ENCODE results near the gene KRCC1. TPM values are rescaled to one million over a fixed set of nuclear protein-coding genes. Genes with fewer than 3 reads are reported as not detected.
"Not testable (repeated sequence)": the region's sequence is repeated elsewhere in the genome, so short reads cannot be mapped to it uniquely, and the experiment has no call there.

The KRCC1 gene
- total and polyA plus RNA-seq, 7 experiments from 2014 or later = 7.1 to 33.9 (median 29.3) TPM

GRCh38 chr2:88027697-88028389 lies 27.7 kb downstream of the KRCC1 start:
- Histone ChIP-seq H3K27me3 (ENCODE audit: control insufficient read depth in 2 of 2, insufficient read depth in 2 of 2, low read length in 2 of 2) (no peaks in the 10 kb centered on the region), H3K9me3 (ENCODE audit: control insufficient read depth in 2 of 3, low read length in 3 of 3) (no peaks in the 10 kb centered on the region), H3K4me1 (ENCODE audit: control insufficient read depth in 2 of 2, insufficient read depth in 2 of 2, low read length in 2 of 2) (no peaks in the 10 kb centered on the region), H3K4me3 (ENCODE audit: low read length) (no peak overlapping the region), H3K27ac (ENCODE audit: low read depth, low read length) (no peak overlapping the region), H3K36me3 (ENCODE audit: control insufficient read depth in 2 of 3, insufficient read depth in 3 of 3, low read length in 3 of 3) (peaks cover 0 to 16% (median 14%) of the 10 kb centered on the region in 3 experiments)
- ChIA-PET POLR2A (interaction anchor here (1.0 kb wide), 1 partner anchor 27 kb away, joined by 6 read pairs; no protein-coding TSS in a partner anchor), CTCF (interaction anchor here (1.2 kb wide), 1 partner anchor 33 kb away, joined by 3 read pairs; no protein-coding TSS in a partner anchor)
- intact Hi-C loops (cut with micrococcal nuclease) = no loop called here
- H3K27ac Mint-ChIP-seq = peak overlapping the region; percentile 16 to 93 (median 78)
- H3K4me1 Mint-ChIP-seq = peaks cover 3 to 17% (median 13%) of the 10 kb centered on the region in 7 donors
- ATAC-seq = peak; percentile 37
- DNase-seq = peak in 1 of 9 donors; percentile 12
- H3K9me3 Mint-ChIP-seq = no peaks in the 10 kb centered on the region
- H3K27me3 Mint-ChIP-seq = no peaks in the 10 kb centered on the region
- H3K36me3 Mint-ChIP-seq = peaks cover 9 to 50% (median 31%) of the 10 kb centered on the region in 5 donors
- H3K4me3 Mint-ChIP-seq = peak overlapping the region in 8 of 10 donors; percentile 15 to 68 (median 56)

- no peak for ATAC-seq
- intact Hi-C loops (cut with micrococcal nuclease) = no loop called here
Measured at GRCh38 chr2:88024509-88024908, 31.1 kb downstream of the KRCC1 start.

DNA sequence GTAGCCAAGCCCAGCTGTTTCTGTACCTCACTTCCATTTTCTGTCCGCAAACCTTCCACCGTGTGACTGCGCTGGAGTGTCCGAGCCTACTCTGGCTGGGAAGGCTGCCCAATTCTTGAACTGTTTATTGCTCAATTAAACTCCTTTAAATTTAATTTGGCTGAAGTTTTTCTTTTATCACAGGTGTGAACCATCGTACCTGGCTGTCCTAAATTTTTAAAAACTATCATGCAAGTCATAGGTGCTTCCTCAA lies 33.0 kb downstream of the KRCC1 start:
- no peak overlapping the region for H3K27ac Mint-ChIP-seq
- Histone ChIP-seq H3K27me3 (ENCODE audit: control insufficient read depth in 2 of 2, insufficient read depth in 2 of 2, low read length in 2 of 2) (no peaks in the 10 kb centered on the region), H3K9me3 (ENCODE audit: control insufficient read depth in 2 of 3, low read length in 3 of 3) (no peaks in the 10 kb centered on the region), H3K4me3 (ENCODE audit: low read length) (no peak overlapping the region), H3K36me3 (ENCODE audit: control insufficient read depth in 2 of 3, insufficient read depth in 3 of 3, low read length in 3 of 3) (peaks cover 0 to 4% (median 0%) of the 10 kb centered on the region in 3 experiments), H3K27ac (ENCODE audit: low read depth, low read length) (no peak overlapping the region), H3K4me1 (ENCODE audit: control insufficient read depth in 2 of 2, insufficient read depth in 2 of 2, low read length in 2 of 2) (peaks cover 0 to under 1% of the 10 kb centered on the region in 2 donors)
- intact Hi-C loops (cut with micrococcal nuclease) = no loop called here
- no peaks in the 10 kb centered on the region for H3K27me3 Mint-ChIP-seq
- POLR2A ChIA-PET = no interaction called here
- peaks cover 0 to 5% (median 0%) of the 10 kb centered on the region in 11 donors for H3K9me3 Mint-ChIP-seq
- no peak overlapping the region for H3K4me3 Mint-ChIP-seq
- DNase-seq (no peak), ATAC-seq (no peak)
- peaks cover 0 to 18% (median 15%) of the 10 kb centered on the region in 5 donors for H3K36me3 Mint-ChIP-seq
- CTCF ChIA-PET = interaction anchor here (0.7 kb wide), 1 partner anchor 38 kb away, joined by 5 read pairs; no protein-coding TSS in a partner anchor
- peaks cover 2 to 17% (median 4%) of the 10 kb centered on the region in 7 donors for H3K4me1 Mint-ChIP-seq

More at GRCh38 chr2:88024509-88024908, 31.1 kb downstream of the KRCC1 start:
- ChIA-PET CTCF (interaction anchor here (0.6 kb wide), 1 partner anchor 180 kb away, joined by 3 read pairs; no protein-coding TSS in a partner anchor), POLR2A (interaction anchor here (0.8 kb wide), 1 partner anchor 25 kb away, joined by 3 read pairs; no protein-coding TSS in a partner anchor)
- Histone ChIP-seq H3K27ac (ENCODE audit: low read depth, low read length) (no peak overlapping the region), H3K9me3 (ENCODE audit: control insufficient read depth in 2 of 3, low read length in 3 of 3) (no peaks in the 10 kb centered on the region), H3K4me3 (ENCODE audit: low read length) (no peak overlapping the region), H3K27me3 (ENCODE audit: control insufficient read depth in 2 of 2, insufficient read depth in 2 of 2, low read length in 2 of 2) (no peaks in the 10 kb centered on the region), H3K36me3 (ENCODE audit: control insufficient read depth in 2 of 3, insufficient read depth in 3 of 3, low read length in 3 of 3) (peaks cover 0 to 16% (median 11%) of the 10 kb centered on the region in 3 experiments), H3K4me1 (ENCODE audit: control insufficient read depth in 2 of 2, insufficient read depth in 2 of 2, low read length in 2 of 2) (no peaks in the 10 kb centered on the region)
- H3K27ac Mint-ChIP-seq = peak overlapping the region in 1 of 9 donors; percentile 49
- no peak for DNase-seq
- no peaks in the 10 kb centered on the region for H3K9me3 Mint-ChIP-seq
- no peak overlapping the region for H3K4me3 Mint-ChIP-seq
- H3K27me3 Mint-ChIP-seq = no peaks in the 10 kb centered on the region
- peaks cover 3 to 17% (median 13%) of the 10 kb centered on the region in 7 donors for H3K4me1 Mint-ChIP-seq
- H3K36me3 Mint-ChIP-seq = peaks cover 8 to 33% (median 26%) of the 10 kb centered on the region in 5 donors

GRCh38 chr2:88019985-88020384 lies 35.6 kb downstream of the KRCC1 start:
- ATAC-seq = no peak
- Mint-ChIP-seq H3K4me1 (peaks cover 5 to 25% (median 16%) of the 10 kb centered on the region in 7 donors), H3K4me3 (no peak overlapping the region), H3K9me3 (peaks cover 0 to 5% (median 0%) of the 10 kb centered on the region in 11 donors), H3K27ac (no peak overlapping the region), H3K36me3 (peaks cover 0 to 9% (median 4%) of the 10 kb centered on the region in 5 donors), H3K27me3 (no peaks in the 10 kb centered on the region)
- Histone ChIP-seq H3K27me3 (ENCODE audit: control insufficient read depth in 2 of 2, insufficient read depth in 2 of 2, low read length in 2 of 2) (no peaks in the 10 kb centered on the region), H3K4me3 (ENCODE audit: low read length) (no peak overlapping the region), H3K4me1 (ENCODE audit: control insufficient read depth in 2 of 2, insufficient read depth in 2 of 2, low read length in 2 of 2) (peaks cover 0 to 4% of the 10 kb centered on the region in 2 donors), H3K36me3 (ENCODE audit: control insufficient read depth in 2 of 3, insufficient read depth in 3 of 3, low read length in 3 of 3) (peaks cover 0 to 4% (median 0%) of the 10 kb centered on the region in 3 experiments), H3K9me3 (ENCODE audit: control insufficient read depth in 2 of 3, low read length in 3 of 3) (no peaks in the 10 kb centered on the region), H3K27ac (ENCODE audit: low read depth, low read length) (no peak overlapping the region)
- intact Hi-C loops (cut with micrococcal nuclease) = loop anchor here in 1 of 2 donors (10.0 kb wide), 1 partner anchor 1825 kb away; the partner anchor contains the start of genes IMMT and MRPL35
- DNase-seq = no peak
- CTCF ChIA-PET = no interaction called here
- POLR2A ChIA-PET = no interaction called here

- Mint-ChIP-seq H3K4me1 (peaks cover 5 to 27% (median 21%) of the 10 kb centered on the region in 7 donors), H3K4me3 (no peak overlapping the region), H3K36me3 (peaks cover 0 to 5% (median 4%) of the 10 kb centered on the region in 5 donors), H3K27me3 (no peaks in the 10 kb centered on the region), H3K27ac (peak overlapping the region in 1 of 9 donors; percentile 55), H3K9me3 (peaks cover 0 to 5% (median 0%) of the 10 kb centered on the region in 11 donors)
- ATAC-seq (no peak), DNase-seq (no peak)
- ChIA-PET CTCF (no interaction called here), POLR2A (no interaction called here)
- Histone ChIP-seq H3K36me3 (ENCODE audit: control insufficient read depth in 2 of 3, insufficient read depth in 3 of 3, low read length in 3 of 3) (peaks cover 0 to 4% (median 0%) of the 10 kb centered on the region in 3 experiments), H3K4me1 (ENCODE audit: control insufficient read depth in 2 of 2, insufficient read depth in 2 of 2, low read length in 2 of 2) (peaks cover 0 to 4% of the 10 kb centered on the region in 2 donors), H3K27me3 (ENCODE audit: control insufficient read depth in 2 of 2, insufficient read depth in 2 of 2, low read length in 2 of 2) (no peaks in the 10 kb centered on the region), H3K27ac (ENCODE audit: low read depth, low read length) (no peak overlapping the region), H3K4me3 (ENCODE audit: low read length) (no peak overlapping the region), H3K9me3 (ENCODE audit: control insufficient read depth in 2 of 3, low read length in 3 of 3) (no peaks in the 10 kb centered on the region)
- intact Hi-C loops (cut with micrococcal nuclease) = loop anchor here in 1 of 2 donors (10.0 kb wide), 1 partner anchor 1824 kb away; the partner anchor contains the start of genes IMMT and MRPL35
Measured at GRCh38 chr2:88018909-88019308, 36.7 kb downstream of the KRCC1 start.

GRCh38 chr2:88018077-88018805 lies 37.3 kb downstream of the KRCC1 start:
- Mint-ChIP-seq H3K27ac (peak overlapping the region in 2 of 9 donors; percentile 97 to 98), H3K4me1 (peaks cover 5 to 27% (median 21%) of the 10 kb centered on the region in 7 donors), H3K4me3 (peak overlapping the region in 9 of 10 donors; percentile 95 to 99 (median 97))
- H3K4me3 ChIP-seq (ENCODE audit: low read length); ATAC-seq; H3K4me1 ChIP-seq (ENCODE audit: control insufficient read depth in 2 of 2, insufficient read depth in 2 of 2, low read length in 2 of 2); H3K9me3 ChIP-seq (ENCODE audit: control insufficient read depth in 2 of 3, low read length in 3 of 3); H3K27me3 ChIP-seq (ENCODE audit: control insufficient read depth in 2 of 2, insufficient read depth in 2 of 2, low read length in 2 of 2); H3K9me3 Mint-ChIP-seq; H3K27ac ChIP-seq (ENCODE audit: low read depth, low read length); DNase-seq; CTCF ChIA-PET; H3K36me3 Mint-ChIP-seq; H3K27me3 Mint-ChIP-seq; H3K36me3 ChIP-seq (ENCODE audit: control insufficient read depth in 2 of 3, insufficient read depth in 3 of 3, low read length in 3 of 3): not testable (repeated sequence)
- POLR2A ChIA-PET = interaction anchor here (1.2 kb wide), 1 partner anchor 20 kb away, joined by 3 read pairs; no protein-coding TSS in a partner anchor
- intact Hi-C loops (cut with micrococcal nuclease) = loop anchor here in 1 of 2 donors (10.0 kb wide), 1 partner anchor 1823 kb away; the partner anchor contains the start of genes IMMT and MRPL35
